Motor neuron (in vitro differentiated cells): ENCODE data around the gene RAB13. TPM values are rescaled to one million over a fixed set of nuclear protein-coding genes. Genes with fewer than 3 reads are reported as not detected.
"Not testable (repeated sequence)": the region's sequence is repeated elsewhere in the genome, so short reads cannot be mapped to it uniquely, and the experiment has no call there.

Experiments
- ATAC-seq, 8 experiments: fragments of 200-7000 bp; cut with Tn5 transposase; replicated peaks in 6 of 8; 2 replicates each; pipeline ENCODE4 v1.8.0; 2021; ENCODE audit warnings: mild to moderate bottlenecking in 8 of 8, moderate library complexity in 8 of 8
- H3K27ac ChIP-seq, 2 donors: fragments of 250-450 bp; sonication (Bioruptor Pico); 2 replicates each; pipeline ENCODE4 v1.9.0; 2021; ENCODE audit warnings: antibody characterized with exemption in 2 of 2, mild to moderate bottlenecking in 2 of 2, moderate library complexity in 1 of 2
- H3K4me1 ChIP-seq, 2 donors: fragments of 250-450 bp; sonication (Bioruptor Pico); replicated peaks in 1 of 2; 2 replicates each; pipeline ENCODE4 v1.6.1; 2021; ENCODE audit warnings: antibody characterized with exemption in 2 of 2, mild to moderate bottlenecking in 2 of 2, moderate library complexity in 1 of 2
- H3K4me3 ChIP-seq, 5 donors: fragments of 250-450 bp; sonication (Bioruptor Pico); 2 replicates each; pipeline ENCODE4 v1.9.0; 2021; ENCODE audit warnings: antibody characterized with exemption in 5 of 5, mild to moderate bottlenecking in 5 of 5, moderate library complexity in 4 of 5
- WGBS, 10 experiments: fragments of 450-650 bp; shearing (Covaris generic); methylation state at CpG; one replicate each; pipeline ENCODE4 v1.0.0; 2022; 5-methylcytosine and 5-hydroxymethylcytosine counted together
- in situ Hi-C, 9 experiments: fragments of 400-800 bp; cut with MboI; loops; one replicate each; pipeline ENCODE4 v1.15.0; 2021; ENCODE audit warnings: low sequenced_read_pairs in 9 of 9, low pct_unique_long_range_greater_than_20kb in 2 of 9; ENCODE audit not compliant: unreplicated experiment in 9 of 9
- total RNA-seq, 8 experiments: library from RNA; unstranded; fragments of 300-600 nt; gene quantifications; 2 replicates each; pipeline versions ENCODE4 v1.2.3 to v1.2.4, GENCODE V29; 2022

RAB13 gene
- total RNA-seq, 8 experiments from 2014 or later: 27.3 to 276 (median 64.2) TPM

- no peak for ATAC-seq
- in situ Hi-C loops: loop anchor here in 6 of 9 experiments (25.0 kb wide), 4 partner anchors 305 to 630 kb away; partner anchors contain the start of genes NPR1 (in 2 of the 6), ILF2 (in 1 of the 6), S100A9 (in 1 of the 6) and SNAPIN (in 1 of the 6)
- peak overlapping the region; percentile 72 to 98 (median 95) for H3K4me3 ChIP-seq
- no peak overlapping the region for H3K27ac ChIP-seq
- WGBS, 10 experiments: 62 to 100% (median 89%) methylated on average over 1 to 2 of the region's 2 CpGs; no CpG with 5 or more reads in 1 of the 10 experiments
- peaks cover 18 to 21% of the 10 kb centered on the region in 2 donors for H3K4me1 ChIP-seq
These were observed 5.7 kb upstream of the RAB13 start for GRCh38 chr1:153991806-153992205.

GRCh38 chr1:153991151-153991630, 5.1 kb upstream of the RAB13 start:
- in situ Hi-C loops: loop anchor here in 6 of 9 experiments (25.0 kb wide), 4 partner anchors 304 to 629 kb away; partner anchors contain the start of genes NPR1 (in 2 of the 6), ILF2 (in 1 of the 6), S100A9 (in 1 of the 6) and SNAPIN (in 1 of the 6)
- H3K4me3 ChIP-seq: peak overlapping the region; percentile 72 to 98 (median 95)
- WGBS, 10 experiments: 0 to 53% (median 11%) methylated on average over 1 to 9 of the region's 9 CpGs; no CpG with 5 or more reads in 1 of the 10 experiments
- no peak for ATAC-seq
- H3K27ac ChIP-seq: peak overlapping the region; percentile 90 to 94
- peaks cover 21 to 26% of the 10 kb centered on the region in 2 donors for H3K4me1 ChIP-seq

- peak; percentile 55 to 86 (median 78) for ATAC-seq
- peak within 1 kb of the TSS; percentile 90 to 94 for H3K27ac ChIP-seq
- peaks cover 21 to 27% of the 10 kb centered on the region in 2 donors for H3K4me1 ChIP-seq
- in situ Hi-C loops: loop anchor here in 6 of 9 experiments (25.0 kb wide), 4 partner anchors 303 to 628 kb away; partner anchors contain the start of genes NPR1 (in 2 of the 6), ILF2 (in 1 of the 6), S100A9 (in 1 of the 6) and SNAPIN (in 1 of the 6)
- H3K4me3 ChIP-seq: peak within 1 kb of the TSS; percentile 72 to 98 (median 95)
- 0 to 11% (median 0%) methylated on average over 3 to 25 of the region's 36 CpGs for WGBS, 10 experiments
These were observed 4.5 kb upstream of the RAB13 start, which contains the start of gene RPS27 for GRCh38 chr1:153990468-153991150. RPS27 (plus strand) TSS chr1:153990762; CDS start chr1:153990797, 35 bp downstream.

- H3K4me3 ChIP-seq: no peak overlapping the region
- in situ Hi-C loops: loop anchor here in 6 of 9 experiments (25.0 kb wide), 4 partner anchors 300 to 625 kb away; partner anchors contain the start of genes NPR1 (in 2 of the 6), ILF2 (in 1 of the 6), S100A9 (in 1 of the 6) and SNAPIN (in 1 of the 6)
- 72 to 100% (median 88%) methylated on average over 3 to 8 of the region's 8 CpGs for WGBS, 10 experiments
- no peak for ATAC-seq
- peaks cover 26 to 35% of the 10 kb centered on the region in 2 donors for H3K4me1 ChIP-seq
- H3K27ac ChIP-seq: no peak overlapping the region
These were observed 1.5 kb upstream of the RAB13 start for GRCh38 chr1:153987621-153988020.

- WGBS, 10 experiments: 0 to 31% (median 8%) methylated on average over 1 to 7 of the region's 7 CpGs
- Histone ChIP-seq H3K4me1 (peaks cover 13 to 21% of the 10 kb centered on the region in 2 donors), H3K27ac (no peak overlapping the region), H3K4me3 (peak overlapping the region; percentile 19 to 46 (median 38))
- ATAC-seq: peak in 6 of 8 experiments; percentile 6 to 22 (median 21)
- in situ Hi-C loops: loop anchor here in 6 of 9 experiments (25.0 kb wide), 4 partner anchors 298 to 623 kb away; partner anchors contain the start of genes NPR1 (in 2 of the 6), ILF2 (in 1 of the 6), S100A9 (in 1 of the 6) and SNAPIN (in 1 of the 6)
These were observed 712 bp downstream of the RAB13 start for GRCh38 chr1:153985341-153985912.

GRCh38 chr1:153984123-153984894, 1.8 kb downstream of the RAB13 start:
- WGBS, 10 experiments: 40 to 100% (median 78%) methylated on average over 1 to 6 of the region's 6 CpGs
- Histone ChIP-seq H3K4me3 (no peak overlapping the region), H3K4me1 (peaks cover 11 to 18% of the 10 kb centered on the region in 2 donors), H3K27ac (no peak overlapping the region)
- in situ Hi-C loops: loop anchor here in 6 of 9 experiments (25.0 kb wide), 4 partner anchors 297 to 622 kb away; partner anchors contain the start of genes NPR1 (in 2 of the 6), ILF2 (in 1 of the 6), S100A9 (in 1 of the 6) and SNAPIN (in 1 of the 6)
- ATAC-seq: no peak

GRCh38 chr1:153981735-153982134, 4.4 kb downstream of the RAB13 start:
- in situ Hi-C loops: loop anchor here in 6 of 9 experiments (25.0 kb wide), 4 partner anchors 294 to 619 kb away; partner anchors contain the start of genes NPR1 (in 2 of the 6), ILF2 (in 1 of the 6), S100A9 (in 1 of the 6) and SNAPIN (in 1 of the 6)
- ATAC-seq: not testable (repeated sequence)

GRCh38 chr1:153979091-153979490, 7.0 kb downstream of the RAB13 start:
- peaks cover 8 to 19% of the 10 kb centered on the region in 2 donors for H3K4me1 ChIP-seq
- H3K27ac ChIP-seq, H3K4me3 ChIP-seq, ATAC-seq: not testable (repeated sequence)
- in situ Hi-C loops: loop anchor here in 6 of 9 experiments (10.0 to 25.0 kb wide), 5 partner anchors 292 to 617 kb away; partner anchors contain the start of genes NPR1 (in 3 of the 6), ILF2 (in 2 of the 6), S100A9 (in 1 of the 6) and SNAPIN (in 1 of the 6)
- WGBS, 10 experiments: 40 to 100% (median 96%) methylated on average over 1 to 11 of the region's 12 CpGs; no CpG with 5 or more reads in 1 of the 10 experiments

More at GRCh38 chr1:153981735-153982134, 4.4 kb downstream of the RAB13 start:
- not testable (repeated sequence) for H3K4me3 ChIP-seq, H3K27ac ChIP-seq
- H3K4me1 ChIP-seq: peaks cover 14 to 18% of the 10 kb centered on the region in 2 donors
- WGBS, 10 experiments: 72 to 100% (median 95%) methylated on average over 2 of the region's 2 CpGs; no CpG with 5 or more reads in 3 of the 10 experiments

GRCh38 chr1:153978274-153978909, 7.7 kb downstream of the RAB13 start:
- Histone ChIP-seq H3K4me3 (peak overlapping the region; percentile 53 to 95 (median 83)), H3K4me1 (peaks cover 8 to 19% of the 10 kb centered on the region in 2 donors), H3K27ac (no peak overlapping the region)
- WGBS, 10 experiments: 39 to 76% (median 63%) methylated on average over 2 to 9 of the region's 9 CpGs
- no peak for ATAC-seq
- in situ Hi-C loops: loop anchor here in 6 of 9 experiments (10.0 to 25.0 kb wide), 5 partner anchors 291 to 616 kb away; partner anchors contain the start of genes NPR1 (in 3 of the 6), ILF2 (in 2 of the 6), S100A9 (in 1 of the 6) and SNAPIN (in 1 of the 6)

- Histone ChIP-seq H3K4me3 (peak within 1 kb of the TSS; percentile 53 to 95 (median 83)), H3K4me1 (peaks cover 8 to 19% of the 10 kb centered on the region in 2 donors), H3K27ac (peak within 1 kb of the TSS; percentile 85 to 91)
- in situ Hi-C loops: loop anchor here in 6 of 9 experiments (10.0 to 25.0 kb wide), 5 partner anchors 290 to 615 kb away; partner anchors contain the start of genes NPR1 (in 3 of the 6), ILF2 (in 2 of the 6), S100A9 (in 1 of the 6) and SNAPIN (in 1 of the 6)
- peak; percentile 88 to 93 (median 92) for ATAC-seq
- WGBS, 10 experiments: 0 to 13% (median 0%) methylated on average over 2 to 35 of the region's 75 CpGs
These were observed 8.6 kb downstream of the RAB13 start, which contains the start of gene JTB for GRCh38 chr1:153977250-153978240. JTB (minus strand) TSS chr1:153977674; CDS start chr1:153977252, 422 bp downstream.
